Keratinocyte (primary cell): ENCODE results near the gene SLC6A19.
"Not testable (repeated sequence)": the region's sequence is repeated elsewhere in the genome, so short reads cannot be mapped to it uniquely, and the experiment has no call there.

ENCODE experiments used
- EZH2 ChIP-seq: IDR thresholded peaks from one replicate; pipeline ENCODE4 v1.6.1; 2012; ENCODE audit warnings: inconsistent platforms, mild to moderate bottlenecking, low read length, moderate library complexity
- TF ChIP-seq, protein P1 (sequence below), 3 experiments: IDR thresholded peaks in 1 of 3; conservative IDR thresholded peaks in 1 of 3; optimal IDR thresholded peaks in 1 of 3; 2 replicates in 2 of 3; 3 replicates in 1 of 3; pipeline versions ENCODE3 to v1.5.1; 2011; ENCODE audit warnings: low read length in 3 of 3, mild to moderate bottlenecking in 3 of 3, moderate library complexity in 2 of 3, control low read depth in 1 of 3, inconsistent platforms in 1 of 3; ENCODE audit not compliant: insufficient read depth in 2 of 3; ENCODE audit errors: extremely low read depth in 1 of 3

DNA sequence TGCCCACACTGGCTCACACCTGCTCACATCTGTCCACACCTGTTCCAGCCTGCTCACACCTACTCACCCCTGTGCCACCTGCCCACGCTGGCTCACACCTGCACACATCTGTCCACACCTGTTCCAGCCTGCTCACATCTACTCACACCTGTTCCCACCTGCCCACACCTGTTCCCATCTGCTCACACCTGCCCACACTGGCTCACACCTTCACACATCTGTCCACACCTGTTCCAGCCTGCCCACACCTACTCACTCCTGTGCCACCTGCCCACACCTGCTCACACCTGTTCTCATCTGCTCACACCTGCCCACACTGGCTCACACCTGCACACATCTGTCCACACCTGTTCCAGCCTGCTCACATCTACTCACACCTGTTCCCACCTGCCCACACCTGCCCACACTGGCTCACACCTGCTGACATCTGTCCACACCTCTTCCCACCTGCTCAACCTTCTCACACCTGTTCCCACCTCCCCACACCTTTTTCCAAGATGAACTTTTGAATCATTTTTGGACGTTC is 43.9 kb upstream of the SLC6A19 start:
- TF ChIP-seq, protein P1, sequence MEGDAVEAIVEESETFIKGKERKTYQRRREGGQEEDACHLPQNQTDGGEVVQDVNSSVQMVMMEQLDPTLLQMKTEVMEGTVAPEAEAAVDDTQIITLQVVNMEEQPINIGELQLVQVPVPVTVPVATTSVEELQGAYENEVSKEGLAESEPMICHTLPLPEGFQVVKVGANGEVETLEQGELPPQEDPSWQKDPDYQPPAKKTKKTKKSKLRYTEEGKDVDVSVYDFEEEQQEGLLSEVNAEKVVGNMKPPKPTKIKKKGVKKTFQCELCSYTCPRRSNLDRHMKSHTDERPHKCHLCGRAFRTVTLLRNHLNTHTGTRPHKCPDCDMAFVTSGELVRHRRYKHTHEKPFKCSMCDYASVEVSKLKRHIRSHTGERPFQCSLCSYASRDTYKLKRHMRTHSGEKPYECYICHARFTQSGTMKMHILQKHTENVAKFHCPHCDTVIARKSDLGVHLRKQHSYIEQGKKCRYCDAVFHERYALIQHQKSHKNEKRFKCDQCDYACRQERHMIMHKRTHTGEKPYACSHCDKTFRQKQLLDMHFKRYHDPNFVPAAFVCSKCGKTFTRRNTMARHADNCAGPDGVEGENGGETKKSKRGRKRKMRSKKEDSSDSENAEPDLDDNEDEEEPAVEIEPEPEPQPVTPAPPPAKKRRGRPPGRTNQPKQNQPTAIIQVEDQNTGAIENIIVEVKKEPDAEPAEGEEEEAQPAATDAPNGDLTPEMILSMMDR (optimal IDR thresholded peaks at IDR 0.05 in 1 of 3, IDR thresholded peaks at IDR 0.05 in 1 of 3, conservative IDR thresholded peaks at IDR 0.05 in 1 of 3; ENCODE audit: extremely low read depth in 1 of 3, insufficient read depth in 2 of 3, low read length in 3 of 3): not testable (repeated sequence)
- not testable (repeated sequence) for TF ChIP-seq EZH2
